ENCODE data around the gene ZFPM1.

Gene ZFPM1

DNA sequence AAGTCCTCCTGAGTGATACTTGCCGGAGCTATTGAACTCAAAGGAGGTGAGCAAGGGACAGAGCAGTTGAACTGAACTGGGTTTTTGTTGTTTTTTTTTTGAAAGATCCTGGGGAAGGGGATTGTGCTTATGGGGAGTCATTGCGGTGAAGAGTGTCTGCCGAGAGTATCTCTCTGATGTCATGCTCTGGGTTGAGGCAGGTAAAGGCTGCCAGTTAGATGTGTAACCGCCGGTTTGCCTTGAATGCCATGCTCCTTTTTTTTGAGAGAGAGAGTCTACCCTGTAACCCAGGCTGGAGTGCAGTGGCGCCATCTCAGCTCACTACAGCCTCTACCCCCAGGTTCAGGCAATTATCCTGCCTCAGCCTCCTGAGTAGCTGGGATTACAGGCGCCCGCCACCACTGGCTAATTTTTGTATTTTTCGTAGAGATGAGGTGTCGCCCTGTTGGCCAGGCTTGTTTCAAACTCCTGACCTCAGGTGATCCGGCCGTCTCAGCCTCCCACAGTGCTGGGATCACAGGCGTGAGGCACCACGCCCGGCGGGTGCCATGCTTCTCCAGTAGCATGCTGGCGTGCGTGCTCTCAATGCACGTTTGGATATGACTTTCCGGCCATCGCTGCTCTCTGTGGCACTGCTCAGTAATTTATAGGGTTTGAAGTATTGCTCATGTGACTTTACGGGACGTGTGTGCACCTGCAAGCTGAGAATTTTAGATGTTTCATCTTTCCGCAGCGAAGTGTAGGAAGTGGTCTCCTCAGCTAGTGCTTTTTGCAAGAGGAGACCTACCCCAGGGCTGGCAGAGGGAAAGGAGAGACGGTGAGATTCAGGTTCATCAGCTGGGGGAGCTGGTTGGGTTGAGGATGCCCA is 125.6 kb downstream of the ZFPM1 start:
- DNase-seq, result no peak

DNA sequence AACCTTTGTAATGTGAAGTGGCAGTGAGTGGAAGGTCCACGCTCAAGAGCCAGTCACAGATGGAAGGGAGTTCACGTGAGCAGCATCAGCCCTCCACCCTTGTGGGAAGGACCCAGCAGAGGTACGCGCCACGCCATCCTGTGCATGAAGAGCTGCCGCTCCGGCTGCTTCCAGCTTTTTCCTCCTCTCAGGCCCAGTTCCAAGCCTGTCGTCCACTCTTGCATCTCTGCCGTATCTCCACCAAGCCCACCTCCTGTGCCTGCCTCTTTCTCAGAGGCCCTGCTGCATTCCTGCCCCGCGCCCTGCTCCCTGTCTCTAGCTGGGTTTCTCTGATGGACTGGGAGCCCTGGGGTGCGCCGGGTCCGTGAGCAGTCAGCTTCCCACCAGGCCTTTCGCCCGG is 127.3 kb downstream of the ZFPM1 start:
- DNase-seq, result no peak

DNA sequence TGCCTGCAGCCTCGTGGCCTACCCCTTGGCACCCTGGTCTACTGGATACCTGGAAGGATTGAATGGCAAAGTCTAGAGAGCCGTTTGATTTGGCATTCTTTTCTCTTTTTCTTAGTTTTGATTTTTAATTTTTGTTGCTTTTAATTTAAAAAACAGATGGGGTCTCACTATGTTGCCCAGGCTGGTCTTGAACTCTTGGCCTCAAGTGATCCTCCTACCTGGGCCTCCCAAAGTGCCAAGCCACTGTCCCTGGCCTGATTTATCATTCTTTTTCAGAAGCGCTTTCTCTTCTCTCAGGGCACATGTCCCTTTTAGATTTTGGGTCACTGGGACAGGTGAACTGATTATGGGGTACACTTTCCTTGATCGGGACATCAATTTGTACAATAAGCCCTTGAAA is 128.0 kb downstream of the ZFPM1 start:
- DNase-seq, result no peak

DNA sequence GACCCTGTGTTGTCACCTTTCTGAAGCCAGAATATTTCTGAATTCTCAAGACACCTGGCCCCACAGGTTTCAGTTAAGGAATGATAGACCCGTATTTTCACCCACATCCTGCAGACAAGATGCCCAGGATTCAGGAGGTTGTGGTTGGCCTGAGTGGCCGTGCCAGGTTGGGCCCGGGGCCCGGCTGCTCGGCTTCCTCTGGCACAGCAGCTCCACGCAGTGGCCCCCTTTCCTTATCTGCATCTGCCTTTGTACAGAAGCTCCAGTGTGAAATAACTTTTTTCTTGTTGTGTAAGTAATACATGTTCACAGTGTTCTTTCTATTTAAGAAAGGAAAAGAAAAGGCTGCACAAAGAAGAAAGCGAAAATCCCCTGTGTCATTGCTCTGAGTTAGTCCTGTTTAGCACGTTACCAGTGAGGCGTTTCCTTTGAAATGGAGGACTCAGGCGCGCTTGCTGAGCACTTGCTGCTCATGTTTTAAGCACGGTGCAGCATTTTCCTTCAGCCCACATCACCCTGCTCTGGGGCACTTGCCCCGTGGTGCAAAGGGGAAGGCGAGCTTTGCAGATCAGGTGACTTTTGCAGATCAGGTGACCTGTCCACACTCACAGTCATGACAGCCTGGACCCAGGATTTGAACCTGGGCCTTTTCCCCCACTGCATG is 130.0 kb downstream of the ZFPM1 start:
- DNase-seq, result no peak

DNA sequence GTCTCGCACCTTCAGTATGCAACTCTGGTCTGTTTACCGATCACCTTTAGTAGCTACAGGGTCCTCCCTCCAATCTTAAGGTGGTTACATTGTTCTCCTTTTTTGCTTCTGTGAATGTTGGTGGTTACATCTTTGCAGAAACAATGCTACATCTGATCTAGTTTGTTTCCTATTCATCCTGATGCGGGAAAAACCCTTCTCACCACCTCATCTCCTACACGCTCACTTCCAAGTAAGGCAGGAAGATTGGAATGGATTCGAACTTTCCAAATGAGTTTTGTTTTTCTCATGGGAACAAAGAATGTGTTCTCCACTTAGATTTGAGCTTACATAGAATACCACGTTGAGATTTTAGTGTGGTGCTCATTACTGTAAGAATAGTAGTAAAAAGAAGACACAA is 131.6 kb downstream of the ZFPM1 start:
- no peak for DNase-seq

DNA sequence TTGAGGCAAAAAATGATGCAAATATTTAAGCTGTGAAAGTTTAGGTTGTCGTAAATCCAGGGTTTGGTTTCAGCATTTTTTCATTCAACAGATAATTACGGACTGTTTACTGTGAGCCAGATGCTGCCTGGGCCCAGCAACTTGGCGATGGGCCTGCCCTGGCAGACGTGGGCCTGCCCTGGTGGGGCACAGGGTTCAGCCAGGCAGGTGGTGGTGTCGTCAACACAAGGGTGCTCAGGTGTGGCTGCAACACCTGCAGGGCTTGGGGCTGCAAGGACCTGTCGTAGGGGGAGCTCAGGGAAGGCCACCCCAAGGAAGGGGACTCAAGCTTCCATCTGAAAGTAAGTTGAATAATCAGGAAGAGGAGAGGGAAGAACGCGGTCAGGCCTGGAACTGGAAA is 132.2 kb downstream of the ZFPM1 start:
- no peak for DNase-seq

DNA sequence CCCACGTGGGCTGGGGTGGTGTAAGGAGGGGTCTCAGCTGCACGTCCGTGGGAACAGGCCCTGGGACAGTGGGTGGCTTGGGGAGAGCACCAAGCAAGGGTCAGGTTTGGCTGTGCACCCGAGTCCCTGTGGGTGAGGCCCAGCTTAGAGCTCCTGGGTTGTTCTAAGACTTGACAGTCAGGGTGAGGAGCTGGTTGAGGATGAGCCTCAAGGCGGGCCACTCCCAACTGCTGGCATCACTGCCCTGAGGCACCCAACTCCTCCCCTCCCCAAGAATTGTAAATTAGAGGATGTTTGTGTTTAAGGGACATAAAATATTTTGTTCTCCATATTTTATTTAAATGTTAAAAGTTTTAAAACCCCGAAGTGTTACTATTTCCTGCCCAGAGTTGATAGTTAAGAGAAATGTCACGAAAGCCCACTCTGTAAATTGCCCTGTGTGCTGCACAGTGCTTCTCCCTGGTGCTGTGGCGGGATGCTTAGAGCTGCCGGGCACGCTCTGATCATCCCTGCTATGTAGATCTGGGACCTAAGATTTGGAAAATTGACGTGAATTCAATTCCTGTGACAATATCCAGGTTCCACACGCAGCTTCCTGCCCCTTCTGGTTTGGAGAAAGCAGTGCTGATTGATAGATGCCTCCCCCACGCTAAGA is 133.0 kb downstream of the ZFPM1 start:
- no peak for DNase-seq
